ENCODE results near the gene DNAJB6. TPM values are rescaled to one million over a fixed set of nuclear protein-coding genes. Genes with fewer than 3 reads are reported as not detected.
A peak's percentile ranks its signal among the peaks of the same experiment; 100 is the strongest.

Gene DNAJB6
- total RNA-seq, 1 donor from 2014 or later, result 247 TPM

DNA sequence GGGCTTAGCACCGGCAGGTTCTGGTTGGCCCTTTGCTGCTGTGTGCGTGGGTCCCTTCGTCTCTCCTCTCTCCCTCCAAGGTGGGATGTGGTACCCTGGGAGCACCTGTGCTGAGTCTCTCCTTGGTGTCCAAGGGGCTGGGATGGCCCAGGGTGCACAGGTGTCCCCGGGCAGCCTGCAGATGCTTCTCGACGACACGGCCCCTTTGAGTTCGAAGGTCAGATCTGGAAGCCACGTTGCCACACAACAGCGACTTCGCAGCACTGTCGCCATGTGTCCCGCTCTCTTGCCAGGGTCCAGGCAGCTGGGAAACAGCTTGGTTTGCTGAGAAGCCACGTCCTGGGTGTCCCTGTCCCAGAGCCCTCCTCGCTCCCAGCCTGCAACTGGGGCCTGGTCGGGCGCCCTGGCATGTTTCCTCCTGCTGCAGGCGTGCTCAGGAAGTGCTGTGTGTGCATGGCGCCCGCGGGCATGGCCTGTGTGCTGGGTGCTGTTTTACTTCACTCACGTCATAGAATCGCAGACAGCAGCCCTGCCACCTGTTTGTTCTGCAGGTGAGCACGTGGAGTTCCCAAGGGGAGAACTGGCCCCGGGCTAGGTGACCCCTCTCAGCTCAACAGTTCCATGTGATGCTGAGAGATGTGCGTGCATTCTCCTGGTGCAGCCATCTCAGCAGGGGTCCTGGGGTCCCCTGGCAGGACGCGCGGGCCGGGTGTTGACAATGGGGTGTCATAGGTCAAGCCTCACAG lies 70.9 kb downstream of the DNAJB6 start:
- no peak for DNase-seq (ENCODE audit: low read depth)

DNA sequence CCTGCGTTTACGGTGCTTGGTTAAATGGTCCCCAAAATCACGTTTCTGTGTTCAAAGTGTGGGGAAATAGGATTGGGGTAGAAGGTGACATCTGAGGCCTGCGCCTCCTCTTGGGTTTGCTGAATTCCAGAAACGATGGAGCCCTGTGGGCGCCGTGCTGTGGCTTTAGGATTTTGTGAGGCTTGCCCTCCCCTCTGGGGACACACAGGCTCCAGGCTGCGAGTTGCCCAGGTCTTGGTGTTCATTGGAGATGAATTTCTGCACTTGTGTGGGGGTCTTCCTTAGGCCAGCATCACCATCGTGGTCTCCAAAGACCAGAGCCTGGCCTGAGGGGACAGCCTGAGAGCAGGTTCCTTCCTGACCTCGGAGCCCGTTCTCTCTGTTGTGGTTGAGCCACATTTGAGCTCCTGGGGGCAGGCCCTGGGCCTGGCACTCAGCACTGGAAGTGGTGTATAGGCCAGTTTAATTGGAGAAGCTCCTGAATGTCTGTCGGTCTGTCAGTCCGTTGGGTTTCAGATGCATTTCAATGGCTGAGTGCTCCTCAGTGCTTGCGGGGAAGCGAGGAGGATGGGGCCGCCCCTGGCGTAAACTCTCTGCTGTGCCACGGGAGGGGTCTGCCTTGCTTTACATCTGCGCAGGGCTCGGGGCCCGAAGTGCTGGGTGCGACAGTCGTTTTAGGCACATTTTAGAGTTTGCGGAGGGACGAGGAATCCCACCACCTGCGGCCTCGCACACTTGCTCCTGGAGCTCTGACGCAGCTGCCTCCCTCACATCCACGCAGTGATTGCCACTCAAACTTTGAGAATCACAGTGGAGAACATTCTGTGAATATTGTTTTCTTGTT lies 71.7 kb downstream of the DNAJB6 start:
- DNase-seq (ENCODE audit: low read depth), result no peak

DNA sequence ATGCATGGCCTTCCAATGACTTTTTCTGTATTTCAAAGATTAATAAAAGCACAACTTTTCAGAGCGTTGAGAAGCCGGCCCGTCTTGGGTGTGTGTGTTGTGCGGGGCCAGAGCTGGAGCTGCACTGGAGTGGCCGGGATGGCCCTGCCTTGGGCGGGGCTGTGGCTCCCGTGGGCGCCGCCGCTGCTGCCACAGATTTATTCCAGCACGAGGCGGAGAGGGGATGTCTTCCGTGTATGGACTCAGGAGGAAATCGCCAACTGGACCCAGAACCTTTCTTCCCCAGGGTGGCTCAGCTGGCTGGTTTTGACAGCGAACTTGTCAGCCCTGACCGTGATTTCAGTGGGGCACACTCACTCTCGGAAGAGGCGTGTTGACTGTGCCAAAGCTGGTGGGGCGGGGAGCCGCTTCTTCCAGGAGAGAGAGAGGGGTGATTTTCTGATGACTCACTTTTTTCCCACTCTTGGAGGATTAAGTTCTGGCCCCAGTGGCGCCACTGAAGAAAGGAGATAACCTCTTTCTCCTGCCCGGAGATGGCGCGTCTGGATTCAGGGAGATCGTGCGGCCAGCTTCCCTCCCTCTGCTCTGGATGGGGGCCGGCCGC lies 72.4 kb downstream of the DNAJB6 start:
- no peak for DNase-seq (ENCODE audit: low read depth)

DNA sequence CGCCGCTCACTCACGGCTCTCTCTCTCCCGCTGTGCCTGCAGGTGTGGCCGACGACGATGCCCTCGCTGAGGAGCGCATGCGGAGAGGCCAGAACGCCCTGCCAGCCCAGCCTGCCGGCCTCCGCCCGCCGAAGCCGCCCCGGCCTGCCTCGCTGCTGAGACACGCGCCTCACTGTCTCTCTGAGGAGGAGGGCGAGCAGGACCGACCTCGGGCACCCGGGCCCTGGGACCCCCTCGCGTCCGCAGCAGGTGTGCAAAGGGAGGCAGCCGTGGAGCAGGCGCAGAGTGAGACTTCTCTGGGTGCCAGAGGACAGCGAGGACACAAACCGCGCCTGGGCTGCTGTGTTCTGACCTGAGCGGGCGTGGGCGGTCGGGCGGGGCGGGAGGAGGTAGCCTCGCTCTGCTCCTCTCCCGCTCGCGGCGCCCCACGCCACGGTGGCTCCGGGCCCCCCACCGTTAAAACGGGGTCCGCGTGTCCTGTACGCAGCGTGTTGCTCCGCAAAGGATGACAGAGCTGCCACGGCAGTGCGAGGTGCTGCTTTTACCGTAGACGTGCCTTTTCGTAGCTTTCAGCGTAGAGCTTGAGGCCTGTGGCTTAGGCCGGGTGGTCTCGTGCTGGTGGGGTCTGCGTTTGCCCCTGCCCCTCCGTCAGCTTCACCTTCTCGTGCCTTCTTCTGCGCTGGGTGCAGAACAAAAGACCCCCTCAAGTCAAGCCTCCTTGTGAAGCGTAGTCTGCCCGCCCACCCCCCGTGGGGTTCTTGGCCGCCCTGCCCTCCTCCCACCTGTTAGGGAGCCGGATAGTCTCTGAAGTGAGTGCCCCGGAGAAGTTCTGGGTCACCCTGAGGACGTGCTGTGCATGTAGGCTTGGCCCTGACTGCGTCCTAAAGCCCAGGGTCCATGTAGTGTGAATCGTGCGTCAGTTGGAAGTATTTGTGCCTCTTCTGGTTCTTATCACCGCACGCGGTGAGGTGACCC lies 73.2 kb downstream of the DNAJB6 start:
- DNase-seq (ENCODE audit: low read depth), result no peak

DNA sequence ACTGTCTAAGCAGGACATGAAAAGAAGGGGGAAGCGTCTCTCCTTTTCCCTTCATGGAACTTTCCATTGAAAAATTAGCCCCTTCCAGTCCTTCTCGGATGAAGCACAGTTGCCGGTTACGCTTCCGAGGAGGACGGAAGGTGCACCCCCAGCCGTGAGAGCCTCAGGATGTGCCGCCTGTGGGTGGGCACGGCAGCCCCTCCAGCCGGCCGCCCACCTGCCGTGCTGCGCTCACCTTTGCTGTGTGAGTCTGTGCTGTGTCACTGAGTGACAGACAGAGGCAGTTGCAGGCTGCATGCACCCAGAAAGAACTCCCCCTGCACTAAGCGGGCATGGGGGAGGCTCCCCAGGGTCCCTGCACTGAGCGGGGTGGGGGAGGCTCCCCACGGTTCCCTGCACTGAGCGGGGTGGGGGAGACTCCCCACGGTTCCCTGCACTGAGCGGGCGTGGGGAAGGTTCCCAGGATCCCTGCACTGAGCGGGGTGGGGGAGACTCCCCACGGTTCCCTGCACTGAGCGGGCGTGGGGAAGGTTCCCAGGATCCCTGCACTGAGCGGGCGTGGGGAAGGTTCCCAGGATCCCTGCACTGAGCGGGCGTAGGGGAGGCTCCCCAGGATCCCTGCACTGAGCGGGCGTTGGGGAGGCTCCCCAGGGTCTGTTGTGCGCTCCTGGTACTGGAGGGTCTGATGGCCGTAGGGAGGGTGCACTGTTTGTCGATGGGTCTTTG lies 74.2 kb downstream of the DNAJB6 start:
- no peak for DNase-seq (ENCODE audit: low read depth)

DNA sequence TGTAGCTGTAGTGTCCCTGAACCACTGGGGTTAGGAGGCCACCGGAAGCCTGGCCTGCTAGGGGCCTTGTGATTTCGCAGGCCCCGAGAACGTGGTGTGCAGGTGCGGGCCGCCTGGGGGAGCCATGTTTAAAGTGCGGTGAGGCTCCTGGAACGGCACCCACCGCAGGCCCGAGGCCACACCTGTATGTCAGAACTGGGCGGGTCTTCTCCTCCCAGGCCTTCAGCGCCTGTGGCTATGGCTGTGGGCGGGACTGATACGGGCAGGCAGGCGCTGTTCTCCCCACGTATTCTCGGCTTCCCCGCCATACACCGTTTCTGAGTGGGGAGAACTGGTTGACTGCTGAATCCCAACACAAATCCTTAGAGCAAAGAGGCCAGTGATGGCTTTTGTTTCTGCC lies 74.8 kb downstream of the DNAJB6 start:
- DNase-seq (ENCODE audit: low read depth), result no peak

DNA sequence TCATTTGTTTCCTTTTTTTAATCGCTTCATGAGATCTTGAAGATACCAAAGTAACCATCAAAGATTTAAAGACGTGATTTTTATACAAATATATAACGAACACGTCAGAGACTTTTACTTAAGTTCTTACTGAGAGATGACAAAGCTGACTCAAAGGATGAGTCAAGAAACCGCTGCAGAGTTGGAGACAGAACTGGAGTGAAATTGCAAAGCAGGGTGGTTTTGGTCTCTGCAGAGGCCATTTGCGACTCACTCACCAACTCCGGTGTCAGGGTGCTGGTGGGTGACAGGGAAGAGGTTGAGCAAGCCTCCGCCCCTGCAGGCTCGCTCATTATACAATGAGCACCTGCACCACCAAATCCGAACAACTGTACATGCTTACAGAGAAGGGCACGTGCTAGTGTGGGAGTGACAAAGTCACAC lies 75.2 kb downstream of the DNAJB6 start:
- peak; percentile 65 for DNase-seq (ENCODE audit: low read depth)

DNA sequence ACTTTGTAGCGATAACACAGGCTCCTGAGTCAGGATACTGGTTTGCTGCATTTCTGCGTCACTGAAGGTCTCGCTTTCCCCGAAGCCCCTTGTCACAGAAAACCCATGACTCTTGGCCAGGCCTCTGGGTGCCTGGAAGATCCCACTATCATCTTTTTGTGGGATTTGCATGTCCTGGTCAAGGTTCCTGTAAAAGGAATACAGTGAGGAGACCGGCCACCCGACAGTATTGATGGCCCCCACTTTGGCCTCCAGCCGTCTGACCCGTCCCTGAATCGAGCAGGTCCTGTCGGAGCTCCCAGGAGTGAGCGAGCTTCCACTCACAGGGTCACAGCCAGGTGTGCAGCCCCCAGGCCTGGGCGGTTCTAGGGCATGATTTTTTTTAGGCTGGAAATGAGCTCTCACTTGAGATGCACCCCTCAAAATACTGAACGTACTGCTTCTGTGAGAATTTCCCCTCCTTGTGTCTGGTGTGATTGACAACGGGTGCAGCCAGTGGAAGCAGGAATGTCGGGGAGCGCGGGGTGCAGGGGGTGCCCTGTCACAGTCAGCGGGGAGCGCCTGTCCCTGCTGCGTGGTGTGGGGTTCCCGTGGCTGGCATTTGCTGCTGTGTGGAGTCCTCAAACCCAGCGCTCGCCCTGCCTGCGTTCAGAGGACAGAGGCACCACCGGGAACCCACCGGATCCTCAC lies 75.8 kb downstream of the DNAJB6 start:
- DNase-seq (ENCODE audit: low read depth), result no peak

DNA sequence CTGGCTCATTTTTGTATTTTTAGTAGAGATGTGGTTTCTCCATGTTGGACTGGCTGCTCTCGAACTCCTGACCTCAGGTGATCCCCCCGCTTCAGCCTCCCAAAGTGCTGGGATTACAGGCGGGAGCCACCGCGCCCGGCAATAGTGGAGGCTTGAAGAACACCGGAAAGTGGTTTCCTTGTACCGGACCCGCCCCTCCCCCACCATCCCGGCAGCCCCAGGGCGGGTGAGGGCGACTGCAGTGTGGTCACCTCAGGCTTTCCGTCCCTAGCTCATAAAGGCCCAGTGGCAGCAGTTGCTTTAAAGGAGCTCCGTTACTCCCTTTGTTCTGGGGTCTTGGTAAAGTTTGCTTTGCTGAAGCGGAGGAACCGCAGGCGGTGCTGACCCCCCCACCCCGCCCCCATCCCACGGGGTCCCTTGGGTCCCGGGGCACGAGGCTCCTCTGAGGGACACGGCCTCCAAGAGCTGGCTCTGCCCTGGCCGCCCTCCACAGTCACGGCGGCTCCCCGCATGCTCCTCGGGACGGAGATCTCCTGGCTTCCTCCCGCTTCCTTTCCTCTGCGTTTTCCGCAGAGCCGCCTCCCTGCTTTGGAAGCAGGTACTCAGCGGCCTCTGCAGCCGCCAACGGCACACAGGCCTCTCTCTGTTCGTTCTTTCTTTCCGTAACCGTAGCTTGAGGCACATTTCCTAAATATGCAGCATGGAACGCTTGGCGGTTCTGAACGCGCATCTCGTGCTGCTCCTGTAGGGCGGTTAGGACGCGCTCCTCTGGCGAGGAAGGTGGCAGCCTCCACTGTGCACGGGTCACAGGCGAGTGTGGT lies 77.3 kb downstream of the DNAJB6 start:
- DNase-seq (ENCODE audit: low read depth), result no peak

DNA sequence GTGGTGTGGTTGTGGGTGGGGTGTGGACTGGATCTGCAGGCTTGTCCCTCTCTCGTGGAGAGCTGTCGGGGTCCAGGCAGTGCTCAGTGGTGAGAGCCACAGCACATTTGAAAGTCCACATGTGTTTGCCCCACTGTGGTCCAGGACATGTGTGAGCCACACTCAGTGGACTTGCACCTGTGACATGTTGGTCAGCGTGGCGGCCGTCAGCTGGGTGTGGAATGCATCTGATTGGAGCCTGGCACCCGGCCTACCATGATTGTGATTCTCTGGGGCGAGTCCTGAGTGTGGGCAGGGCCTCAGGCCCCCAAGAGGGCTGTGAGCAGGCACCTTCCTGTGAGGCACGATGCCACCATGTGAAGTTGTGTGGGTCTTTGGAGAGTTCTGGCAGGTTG lies 77.9 kb downstream of the DNAJB6 start:
- peak; percentile 81 for DNase-seq (ENCODE audit: low read depth)

DNA sequence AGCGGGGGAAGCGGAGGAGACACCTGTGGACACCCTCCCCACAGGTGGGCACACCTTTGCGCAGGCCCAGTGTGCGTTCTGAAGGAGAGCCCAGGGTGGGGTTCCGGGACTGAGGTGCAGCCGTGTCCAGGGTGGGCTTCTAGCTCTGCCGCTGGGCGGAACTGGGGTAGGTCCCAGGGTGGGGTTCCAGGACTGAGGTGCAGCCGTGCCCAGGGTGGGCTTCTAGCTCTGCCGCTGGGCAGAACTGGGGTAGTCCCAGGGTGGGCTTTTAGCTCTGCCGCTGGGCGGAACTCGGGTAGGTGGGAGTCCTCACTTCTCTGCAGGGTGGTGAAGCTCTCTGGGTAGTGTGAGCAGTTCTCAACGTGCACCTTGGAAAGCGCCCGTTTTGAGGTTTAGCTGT lies 78.7 kb downstream of the DNAJB6 start:
- DNase-seq (ENCODE audit: low read depth), result no peak

DNA sequence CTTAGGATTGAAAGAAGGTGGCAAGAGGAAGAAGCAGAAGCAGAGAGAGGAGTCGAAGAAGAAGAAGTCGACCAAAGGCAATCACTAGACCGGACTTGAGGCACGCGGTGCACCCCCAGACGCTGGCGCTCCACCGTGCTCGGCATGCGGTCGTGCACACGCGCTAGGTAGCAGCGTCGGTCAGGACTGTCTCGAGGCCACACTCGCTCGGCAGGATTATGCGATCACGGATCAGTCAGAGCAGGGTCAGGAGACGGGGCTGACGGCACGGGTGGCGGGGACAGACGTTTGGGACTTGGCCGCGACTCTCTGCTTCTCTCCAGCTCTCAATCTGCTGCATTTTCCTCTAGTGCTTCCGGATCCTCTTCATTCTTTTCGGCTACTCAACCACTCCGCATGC lies 79.2 kb downstream of the DNAJB6 start:
- no peak for DNase-seq (ENCODE audit: low read depth)

DNA sequence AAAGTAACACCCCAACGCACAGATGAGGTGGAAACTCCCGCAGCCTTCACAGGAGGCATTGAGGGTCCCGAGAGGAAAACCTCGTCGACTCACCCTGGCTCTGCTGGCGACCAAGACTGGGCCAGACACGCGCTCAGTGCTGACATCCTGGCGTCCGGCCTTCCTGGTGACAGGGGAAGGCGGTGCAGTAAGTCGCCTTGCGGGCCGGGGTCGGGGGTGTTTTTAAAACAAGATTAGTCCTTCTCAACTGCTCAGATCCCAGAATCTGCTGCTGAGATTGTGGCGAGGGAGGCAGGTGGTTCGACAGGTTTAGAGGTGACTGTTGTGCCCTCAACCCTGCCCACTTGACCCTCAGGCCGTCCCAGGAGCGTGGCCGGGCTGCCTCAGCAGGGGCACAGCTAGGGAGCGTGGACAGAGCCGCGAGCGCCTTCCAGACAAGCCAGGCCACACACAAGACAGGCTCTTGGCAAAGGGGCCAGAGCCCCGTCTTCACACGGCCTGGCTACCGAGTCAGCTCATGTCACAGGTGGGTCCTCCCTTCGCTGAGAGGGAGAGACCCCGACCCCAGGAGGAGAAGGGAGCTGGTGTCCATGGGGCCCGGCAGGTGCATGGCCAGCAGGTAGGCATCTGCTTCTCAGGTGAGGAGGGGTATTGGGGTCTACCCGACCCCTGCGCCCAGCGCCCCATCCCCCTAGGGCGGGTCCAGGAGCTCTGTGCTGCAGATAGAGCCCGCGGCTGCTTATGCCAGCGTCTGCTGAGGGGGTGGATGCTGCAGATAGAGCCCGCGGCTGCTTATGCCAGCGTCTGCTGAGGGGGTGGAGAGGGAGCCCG lies 81.6 kb downstream of the DNAJB6 start:
- no peak for DNase-seq (ENCODE audit: low read depth)

DNA sequence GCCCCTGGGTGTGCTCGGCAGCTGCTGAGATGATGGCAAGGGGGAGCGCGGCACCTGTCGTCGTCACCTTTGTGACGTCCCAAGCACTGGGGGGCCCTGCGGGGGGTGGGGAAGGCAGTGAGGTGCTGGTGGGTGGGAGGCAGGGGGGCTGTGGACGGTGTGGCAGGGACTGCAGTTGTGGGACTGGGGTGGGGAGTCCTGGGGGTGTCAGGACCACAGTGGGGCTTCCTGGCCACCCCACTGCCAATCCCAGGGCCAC lies 82.2 kb downstream of the DNAJB6 start:
- no peak for DNase-seq (ENCODE audit: low read depth)

DNA sequence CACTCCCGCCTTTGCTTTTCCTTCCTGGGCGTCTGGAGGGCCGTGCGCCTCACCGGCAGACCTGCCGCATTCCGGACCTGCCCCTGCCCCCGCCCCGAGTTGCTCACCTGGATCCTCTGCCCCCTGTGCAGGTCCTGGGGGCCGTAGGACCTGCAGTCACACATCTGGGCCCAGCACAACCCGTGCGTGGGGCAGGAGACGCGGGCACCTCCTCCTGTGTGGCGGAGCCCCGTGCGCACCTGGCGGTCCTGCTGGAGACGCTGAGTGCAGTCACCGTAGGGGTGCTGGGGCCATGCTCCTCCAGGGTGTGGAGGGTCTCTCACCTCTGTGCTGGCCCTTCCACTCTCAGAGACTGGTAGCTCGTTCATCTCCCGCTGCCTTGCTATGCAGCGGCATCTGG lies 85.5 kb downstream of the DNAJB6 start:
- no peak for DNase-seq (ENCODE audit: low read depth)

DNA sequence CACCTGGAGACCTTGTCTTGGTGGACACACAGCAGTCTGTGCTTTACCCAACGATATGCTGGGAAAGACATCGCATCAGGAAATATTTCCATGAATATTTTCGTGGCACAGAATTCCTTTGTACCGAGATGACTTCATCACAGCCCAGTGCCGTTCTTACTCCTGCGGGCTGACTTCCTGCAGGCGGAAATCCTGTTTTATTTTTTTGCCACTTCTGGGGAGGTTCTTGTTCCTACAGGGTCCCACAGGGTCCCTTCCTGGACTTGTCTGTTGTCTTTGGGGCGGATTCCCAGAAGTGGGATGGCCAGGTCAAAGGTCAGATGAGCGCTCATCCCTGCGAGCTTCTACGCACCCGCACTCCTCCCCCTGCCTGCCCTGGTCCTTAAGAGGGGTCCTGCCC lies 86.5 kb downstream of the DNAJB6 start:
- DNase-seq (ENCODE audit: low read depth), result no peak

DNA sequence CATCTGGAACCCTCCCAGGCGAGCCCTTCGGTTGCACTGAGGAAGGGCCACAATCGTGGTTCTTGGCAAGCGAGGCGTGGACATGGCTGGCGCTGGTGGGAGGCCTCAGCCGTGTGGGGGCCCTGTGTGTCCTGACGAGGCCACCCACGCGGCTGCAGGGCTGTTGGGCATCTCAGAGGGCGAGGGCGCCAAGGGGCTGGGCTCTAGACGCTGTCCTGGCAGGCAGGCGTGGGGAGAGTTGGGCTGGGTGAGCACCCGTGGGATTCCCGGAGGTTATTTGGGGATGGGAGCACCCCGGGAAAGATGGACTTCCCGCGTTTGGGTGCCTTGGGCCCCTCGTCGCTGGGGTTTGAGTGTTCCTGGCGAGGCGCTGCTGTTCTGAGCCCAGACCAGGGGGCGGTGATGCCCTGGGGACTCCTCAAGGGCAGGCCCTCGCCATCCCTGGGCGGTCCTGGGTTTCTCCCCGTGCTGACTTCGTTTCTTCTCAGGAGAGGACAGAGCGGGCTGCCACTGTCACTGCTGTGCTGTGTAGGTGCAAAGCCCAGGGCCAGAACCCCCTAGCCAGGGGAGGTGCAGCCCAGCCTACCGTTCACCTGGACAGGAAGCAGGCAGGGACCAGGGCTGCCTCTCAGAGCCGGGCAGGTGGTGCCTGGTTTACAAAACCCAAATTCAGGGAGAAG lies 87.2 kb downstream of the DNAJB6 start:
- DNase-seq (ENCODE audit: low read depth), result no peak

Data from myocyte (in vitro differentiated cells).